GM23338 (cell line): ENCODE results near the gene TTC39B. TPM values are rescaled to one million over a fixed set of nuclear protein-coding genes. Genes with fewer than 3 reads are reported as not detected.

Experiments
- ATAC-seq: fragments of 200-7000 bp; cut with Tn5 transposase; 3 replicates; pipeline ENCODE4 v1.9.1; 2020
- DNase-seq: peaks from one replicate; pipeline ENCODE4 v3.0.0-alpha.2; 2015; ENCODE audit warnings: low spot score
- H2AFZ ChIP-seq: fragments of 200-600 bp; sonication (generic); 2 replicates; pipeline ENCODE4 v1.8.0; 2016; ENCODE audit warnings: antibody characterized with exemption, mild to moderate bottlenecking, moderate library complexity
- H3F3A ChIP-seq: fragments of 200-600 bp; sonication (generic); replicated peaks from 2 replicates; pipeline ENCODE4 v1.8.0; 2017; ENCODE audit warnings: antibody characterized with exemption, mixed run types, low read depth
- H3K27ac ChIP-seq: fragments of 200-600 bp; sonication (generic); 2 replicates; pipeline ENCODE4 v1.6.1; 2016; ENCODE audit warnings: low read depth
- H3K27me3 ChIP-seq: fragments of 200-600 bp; sonication (generic); 2 replicates; pipeline ENCODE4 v1.8.0; 2016; ENCODE audit warnings: mild to moderate bottlenecking, mixed run types, moderate library complexity; ENCODE audit not compliant: insufficient read depth
- H3K36me3 ChIP-seq: fragments of 200-600 bp; sonication (generic); 2 replicates; pipeline ENCODE4 v1.8.0; 2016; ENCODE audit warnings: mild to moderate bottlenecking; ENCODE audit not compliant: insufficient read depth
- H3K4me1 ChIP-seq: fragments of 200-600 bp; sonication (generic); 2 replicates; pipeline ENCODE4 v1.8.0; 2016; ENCODE audit warnings: mild to moderate bottlenecking, moderate library complexity; ENCODE audit not compliant: insufficient read depth
- H3K4me2 ChIP-seq: fragments of 200-600 bp; sonication (generic); 2 replicates; pipeline ENCODE4 v1.7.1; 2017; ENCODE audit warnings: mixed run types
- H3K4me3 ChIP-seq: fragments of 200-600 bp; sonication (generic); 2 replicates; pipeline ENCODE4 v1.6.1; 2016; ENCODE audit warnings: mixed run types
- H3K79me2 ChIP-seq: fragments of 200-600 bp; sonication (generic); replicated peaks from 2 replicates; pipeline ENCODE4 v1.8.0; 2017; ENCODE audit warnings: mild to moderate bottlenecking; ENCODE audit not compliant: insufficient read depth
- H3K9me2 ChIP-seq: fragments of 200-600 bp; sonication (generic); 2 replicates; pipeline ENCODE4 v1.8.0; 2017; ENCODE audit not compliant: insufficient read depth
- H4K20me1 ChIP-seq: fragments of 200-600 bp; sonication (generic); replicated peaks from 2 replicates; pipeline ENCODE4 v1.8.0; 2017; ENCODE audit warnings: mild to moderate bottlenecking; ENCODE audit not compliant: insufficient read depth
- H3K27ac Mint-ChIP-seq: 2 replicates; pipeline ENCODE4 v1.8.0; 2020; ENCODE audit warnings: inconsistent platforms, mild to moderate bottlenecking, moderate library complexity, mixed read lengths
- H3K27me3 Mint-ChIP-seq: 3 replicates; pipeline ENCODE4 v1.8.0; 2022; ENCODE audit warnings: low read depth, mild to moderate bottlenecking, moderate library complexity, mixed read lengths, inconsistent platforms; ENCODE audit not compliant: insufficient read depth, poor library complexity
- H3K36me3 Mint-ChIP-seq: 3 replicates; pipeline ENCODE4 v1.8.0; 2021; ENCODE audit warnings: low read depth, mild to moderate bottlenecking, inconsistent platforms, moderate library complexity, mixed read lengths
- H3K4me1 Mint-ChIP-seq: 3 replicates; pipeline ENCODE4 v1.8.0; 2020; ENCODE audit warnings: mild to moderate bottlenecking, inconsistent platforms, mixed read lengths
- H3K4me3 Mint-ChIP-seq: 3 replicates; pipeline ENCODE4 v1.8.0; 2021; ENCODE audit warnings: moderate library complexity, mild to moderate bottlenecking, inconsistent platforms, mixed read lengths
- H3K9me3 Mint-ChIP-seq: 3 replicates; pipeline ENCODE4 v1.8.0; 2020; ENCODE audit warnings: moderate library complexity, mild to moderate bottlenecking, inconsistent platforms, mixed read lengths
- CREB1 ChIP-seq: fragments of 250-450 bp; sonication (Bioruptor Pico); IDR thresholded peaks from 2 replicates; pipeline ENCODE4 v1.5.0; 2020; ENCODE audit warnings: low read depth, mild to moderate bottlenecking, moderate library complexity
- CTCF ChIP-seq, 2 experiments: fragments of 200-600 bp in 1 of 2; sonication (generic) in 1 of 2; conservative IDR thresholded peaks; 2 replicates each; pipeline versions ENCODE4 v1.5.1 to v1.6.1; 2016 to 2017; ENCODE audit warnings: antibody characterized with exemption in 2 of 2, low read depth in 2 of 2, mild to moderate bottlenecking in 2 of 2, moderate library complexity in 1 of 2
- ETS1 ChIP-seq: IDR thresholded peaks from 2 replicates; pipeline ENCODE4 v1.6.1; 2016; ENCODE audit warnings: antibody characterized with exemption
- EZH2 ChIP-seq: fragments of 200-600 bp; sonication (generic); IDR thresholded peaks from one replicate; pipeline ENCODE4 v1.8.0; 2017; ENCODE audit warnings: antibody characterized with exemption, mild to moderate bottlenecking, low read depth; ENCODE audit not compliant: unreplicated experiment
- EZH2phosphoT487 ChIP-seq: fragments of 200-600 bp; sonication (generic); IDR thresholded peaks from one replicate; pipeline ENCODE4 v1.8.1; 2018; ENCODE audit warnings: antibody characterized with exemption; ENCODE audit not compliant: unreplicated experiment
- JUNB ChIP-seq: IDR thresholded peaks from one replicate; pipeline ENCODE4 v1.6.1; 2016; ENCODE audit warnings: antibody characterized with exemption; ENCODE audit not compliant: unreplicated experiment
- NANOG ChIP-seq: IDR thresholded peaks from 2 replicates; pipeline ENCODE4 v1.6.1; 2016; ENCODE audit warnings: antibody characterized with exemption, borderline replicate concordance
- POLR2AphosphoS5 ChIP-seq: IDR thresholded peaks from 2 replicates; pipeline ENCODE4 v1.6.1; 2016; ENCODE audit warnings: antibody characterized with exemption, low read depth
- REST ChIP-seq: IDR thresholded peaks from one replicate; pipeline ENCODE4 v1.6.1; 2018; ENCODE audit warnings: antibody characterized with exemption; ENCODE audit not compliant: unreplicated experiment
- STAT1 ChIP-seq: IDR thresholded peaks from one replicate; pipeline ENCODE4 v1.6.1; 2016; ENCODE audit warnings: antibody characterized with exemption; ENCODE audit not compliant: unreplicated experiment
- ZNF114 ChIP-seq: fragments of 250-450 bp; sonication (Bioruptor Pico); IDR thresholded peaks from 2 replicates; pipeline ENCODE4 v1.5.0; 2020; ENCODE audit warnings: mild to moderate bottlenecking, moderate library complexity
- ZNF331 ChIP-seq: fragments of 250-450 bp; sonication (Bioruptor Pico); IDR thresholded peaks from 2 replicates; pipeline ENCODE4 v1.5.0; 2020; ENCODE audit warnings: low read depth, mild to moderate bottlenecking, moderate library complexity
- ZNF462 ChIP-seq: fragments of 250-450 bp; sonication (Bioruptor Pico); IDR thresholded peaks from 2 replicates; pipeline ENCODE4 v1.5.0; 2020; ENCODE audit warnings: mild to moderate bottlenecking, moderate library complexity
- polyA plus RNA-seq: library from polyadenylated mRNA; unstranded; fragments of >200 nt; fragmentation: Nextera tagmentation; extraction: Ambion mirVana; gene quantifications from 2 replicates; pipeline ENCODE4 v1.2.1, GENCODE V29; 2016
- total RNA-seq: library from RNA; depleted of rRNA; stranded (reverse); fragments of >200 nt; shearing (Covaris generic); gene quantifications from 2 replicates; pipeline ENCODE4 v1.2.3, GENCODE V29; 2014

The TTC39B gene
- total and polyA plus RNA-seq, 2 experiments from 2014 or later = 2.8 to 11.1 TPM

GRCh38 chr9:15332939-15333338 lies 25.9 kb upstream of the TTC39B start:
- DNase-seq (no peak), ATAC-seq (no peak)
- no peaks in the 10 kb centered on the region for H4K20me1 ChIP-seq
- H3K4me1 Mint-ChIP-seq = 0 out of 3 replicates have a peak, but pooled peaks cover 2% of the 10 kb centered on the region
- no peaks in the 10 kb centered on the region; the same call in 1 of the 2 replicates for H3K36me3 ChIP-seq
- peaks cover 3% of the 10 kb centered on the region; the same call in 2 of the 3 replicates for H3K9me3 Mint-ChIP-seq
- H3K4me3 ChIP-seq = no peak overlapping the region
- H3K79me2 ChIP-seq = no peaks in the 10 kb centered on the region
- H3F3A ChIP-seq = no peaks in the 10 kb centered on the region
- no peaks in the 10 kb centered on the region for H3K4me1 ChIP-seq
- no peak overlapping the region; the same call in 1 of the 2 replicates for H2AFZ ChIP-seq
- H3K27me3 Mint-ChIP-seq = peaks cover 8% of the 10 kb centered on the region
- H3K27ac Mint-ChIP-seq = no peak overlapping the region
- no peaks in the 10 kb centered on the region for H3K9me2 ChIP-seq
- no peak overlapping the region for H3K27ac ChIP-seq
- H3K36me3 Mint-ChIP-seq = 0 out of 3 replicates have a peak, but pooled peaks cover 3% of the 10 kb centered on the region
- no peak overlapping the region for H3K4me3 Mint-ChIP-seq
- H3K4me2 ChIP-seq = no peak overlapping the region
- H3K27me3 ChIP-seq = no peaks in the 10 kb centered on the region
- TF ChIP-seq JUNB = no peak
- TF ChIP-seq STAT1 = no peak
- TF ChIP-seq ZNF331 (CRISPR knock-in tag) = no peak
- no peak for TF ChIP-seq ZNF114
- TF ChIP-seq NANOG = no peak
- no peak for TF ChIP-seq CREB1 (CRISPR knock-in tag)
- TF ChIP-seq CTCF (conservative IDR thresholded peaks at IDR 0.05; ENCODE audit: low read depth in 2 of 2) = no peak
- TF ChIP-seq ZNF462 (CRISPR knock-in tag) = no peak
- no peak for TF ChIP-seq EZH2
- TF ChIP-seq POLR2AphosphoS5 = no peak
- TF ChIP-seq REST = no peak
- no peak for TF ChIP-seq ETS1
- no peak for TF ChIP-seq EZH2phosphoT487
